Activated T-helper 1 cell treated with anti-CD3 and anti-CD28 coated beads, Interleukin-2, amount 50 U/mL, for 16 hours (primary cell): ENCODE measurements around the gene AADACL3.
"Not testable (repeated sequence)": the region's sequence is repeated elsewhere in the genome, so short reads cannot be mapped to it uniquely, and the experiment has no call there.

Experiments
- DNase-seq, 2 donors: peaks; one replicate each; pipeline ENCODE4 v3.0.0-alpha.2; 2020; ENCODE audit warnings: low read depth in 1 of 2, low spot score in 1 of 2

AADACL3 gene

GRCh38 chr1:12715896-12716437 is at the start of gene AADACL3:
Gene AADACL3, plus strand, starts transcription at chr1:12716110. Its CDS starts 67 bp downstream, at chr1:12716177.
- no peak for DNase-seq

GRCh38 chr1:12666141-12666735 is 49.7 kb upstream of the AADACL3 start:
- no peak for DNase-seq

DNA sequence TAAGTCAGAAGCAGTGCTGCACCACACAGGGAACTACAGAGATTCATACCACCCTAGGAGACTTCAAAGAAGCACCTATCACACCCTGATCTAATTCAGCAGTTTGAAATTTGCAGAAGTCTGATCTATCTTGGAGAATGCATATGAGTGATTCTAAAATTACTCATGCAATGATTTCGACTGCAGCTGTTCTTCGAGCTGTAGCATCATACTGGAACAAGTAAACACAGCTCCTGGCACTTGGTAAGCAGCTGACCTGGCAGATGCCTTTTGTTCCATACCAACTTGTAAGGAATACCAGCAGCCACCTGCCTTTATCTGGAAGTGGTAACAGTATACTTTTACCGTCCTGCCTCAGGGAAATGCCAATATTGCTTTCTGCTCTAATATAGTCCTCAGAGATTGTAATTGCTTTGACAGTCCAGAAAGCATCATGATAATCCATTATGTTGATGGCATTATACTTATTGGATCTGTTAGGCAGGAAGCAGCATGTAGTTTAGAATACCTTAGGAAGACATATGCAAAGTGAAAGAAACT is 46.3 kb upstream of the AADACL3 start:
- no peak for DNase-seq

GRCh38 chr1:12674358-12674757 is 41.6 kb upstream of the AADACL3 start:
- DNase-seq, result no peak

DNA sequence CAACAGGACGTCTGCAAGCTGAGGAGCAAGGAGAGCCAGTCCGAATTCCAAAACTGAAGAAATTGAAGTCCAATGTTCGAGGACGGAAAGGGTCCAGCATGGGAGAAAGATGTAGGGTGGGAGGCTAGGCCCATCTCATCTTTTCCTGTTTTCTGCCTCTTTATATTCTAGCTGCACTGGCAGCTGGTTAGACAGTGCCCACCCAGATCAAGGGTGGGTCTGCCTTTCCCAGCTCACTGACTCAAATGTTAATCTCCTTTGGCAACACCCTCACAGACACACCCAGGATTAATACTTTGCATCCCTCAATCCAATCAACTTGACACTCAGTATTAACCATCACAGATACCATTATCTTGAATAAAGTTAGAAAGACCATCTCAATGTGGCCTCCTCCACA is 39.8 kb upstream of the AADACL3 start:
- not testable (repeated sequence) for DNase-seq

DNA sequence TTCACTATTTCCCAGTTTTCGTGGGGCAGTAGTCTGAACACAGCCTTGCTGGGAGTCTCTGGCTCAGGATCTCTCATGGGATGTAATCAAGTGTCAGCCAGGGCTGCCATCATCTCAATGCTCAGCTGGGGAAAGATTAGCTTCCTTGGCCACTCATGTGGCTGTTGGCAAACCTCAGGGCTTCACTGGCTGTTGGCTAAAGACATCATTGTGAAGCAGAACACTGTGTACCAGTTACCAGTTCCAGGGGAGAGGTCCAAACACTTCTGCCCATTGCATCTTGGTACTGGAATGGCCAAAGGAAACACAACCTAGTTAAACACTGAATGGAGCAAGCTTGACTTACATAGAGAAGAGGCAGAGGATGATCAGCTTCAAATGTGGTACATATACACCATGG is 38.3 kb upstream of the AADACL3 start:
- no peak for DNase-seq

DNA sequence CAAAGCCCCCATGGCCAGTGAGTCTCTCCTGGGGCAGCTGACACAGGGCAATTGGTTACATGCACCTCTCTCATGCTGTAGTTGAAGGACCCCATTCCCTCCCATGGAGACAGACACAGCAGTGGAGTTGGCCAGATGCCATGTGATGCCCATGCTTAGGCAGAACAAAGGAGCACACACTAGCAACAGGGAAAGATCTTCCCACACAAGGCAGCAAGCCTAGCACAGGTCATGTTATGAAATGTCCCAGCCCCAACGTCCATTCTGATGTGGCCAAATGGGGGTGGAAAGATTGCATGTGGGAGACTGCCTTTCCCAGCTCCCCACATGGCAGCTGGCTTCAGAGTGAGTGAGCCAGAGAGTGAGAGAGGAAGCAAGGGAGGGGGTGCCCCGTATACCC is 37.6 kb upstream of the AADACL3 start:
- no peak for DNase-seq

GRCh38 chr1:12678820-12679219 is 37.1 kb upstream of the AADACL3 start:
- no peak for DNase-seq

DNA sequence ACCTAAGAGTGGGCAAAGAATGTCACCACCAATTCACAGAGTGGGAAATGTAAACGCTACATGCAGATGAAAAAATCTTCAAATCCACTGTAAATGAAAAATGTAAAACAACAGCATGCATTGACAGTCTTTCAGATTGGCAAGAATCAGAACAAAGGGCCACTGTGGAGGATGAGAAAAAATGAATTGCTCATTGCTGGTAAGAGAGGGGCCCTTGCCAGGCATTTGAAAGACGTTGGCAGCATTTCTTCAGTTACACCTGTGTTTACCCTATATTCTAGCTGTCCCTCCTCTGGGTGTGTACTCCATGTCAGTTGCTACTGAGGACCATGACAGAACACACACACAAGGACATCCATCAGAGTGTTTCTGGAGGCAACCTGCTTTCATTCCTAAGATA is 25.8 kb upstream of the AADACL3 start:
- no peak for DNase-seq

- DNase-seq, result no peak
Observed at GRCh38 chr1:12692967-12693782, 22.7 kb upstream of the AADACL3 start.

DNA sequence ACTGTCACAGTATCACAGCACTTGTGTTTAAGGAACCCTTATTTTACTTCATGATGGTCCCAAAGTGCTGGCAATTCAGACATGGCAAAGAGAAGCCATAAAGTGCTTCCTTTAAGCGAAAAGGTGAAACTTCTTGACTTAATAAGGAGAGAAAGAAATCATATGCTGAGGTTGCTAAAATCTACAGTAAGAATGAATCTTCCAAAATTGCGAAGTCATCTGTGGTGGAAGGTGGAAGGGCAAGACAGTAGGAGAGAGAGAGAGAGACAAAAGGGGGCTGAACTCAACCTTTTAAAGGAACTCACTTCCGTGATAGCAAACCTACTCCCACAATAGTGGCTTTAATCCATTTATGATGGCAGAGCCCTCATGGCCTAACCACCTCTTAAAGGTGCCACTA is 19.3 kb upstream of the AADACL3 start:
- no peak for DNase-seq

- DNase-seq, result no peak
Observed at GRCh38 chr1:12697397-12697796, 18.5 kb upstream of the AADACL3 start.

DNA sequence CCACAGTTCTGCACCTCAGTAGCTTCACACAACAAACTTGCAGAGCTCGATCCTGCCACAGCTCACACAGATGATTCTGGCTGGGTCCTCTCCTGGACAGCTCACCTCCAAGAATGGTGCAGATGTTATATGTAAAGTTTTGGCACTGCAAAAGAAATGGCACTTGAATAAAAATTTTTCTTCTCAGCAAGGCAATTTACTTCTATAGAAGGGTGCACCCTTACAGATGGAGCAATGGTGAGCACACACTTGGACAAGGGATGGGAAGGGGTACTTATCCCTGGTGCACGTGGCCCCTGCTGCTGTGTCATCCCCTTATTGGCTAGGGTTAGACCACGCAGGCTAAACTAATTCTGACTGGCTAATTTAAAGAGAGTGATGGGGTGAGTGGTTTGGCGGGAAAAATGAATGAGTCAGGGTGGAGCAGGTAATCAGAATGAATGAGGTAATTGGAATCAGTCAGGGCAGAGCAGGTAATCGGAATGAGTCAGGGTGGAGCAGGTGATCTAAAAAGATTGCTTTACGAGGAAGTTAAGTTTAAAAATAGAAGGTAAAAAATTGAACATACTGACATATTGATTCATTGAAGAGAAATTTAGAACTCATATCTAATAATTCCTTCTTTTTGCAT is 12.0 kb upstream of the AADACL3 start:
- DNase-seq, result no peak

GRCh38 chr1:12706061-12706460 is 9.8 kb upstream of the AADACL3 start:
- no peak for DNase-seq

GRCh38 chr1:12708396-12709090 is 7.4 kb upstream of the AADACL3 start:
- no peak for DNase-seq

GRCh38 chr1:12709091-12709491 is 6.8 kb upstream of the AADACL3 start:
- DNase-seq, result no peak

DNA sequence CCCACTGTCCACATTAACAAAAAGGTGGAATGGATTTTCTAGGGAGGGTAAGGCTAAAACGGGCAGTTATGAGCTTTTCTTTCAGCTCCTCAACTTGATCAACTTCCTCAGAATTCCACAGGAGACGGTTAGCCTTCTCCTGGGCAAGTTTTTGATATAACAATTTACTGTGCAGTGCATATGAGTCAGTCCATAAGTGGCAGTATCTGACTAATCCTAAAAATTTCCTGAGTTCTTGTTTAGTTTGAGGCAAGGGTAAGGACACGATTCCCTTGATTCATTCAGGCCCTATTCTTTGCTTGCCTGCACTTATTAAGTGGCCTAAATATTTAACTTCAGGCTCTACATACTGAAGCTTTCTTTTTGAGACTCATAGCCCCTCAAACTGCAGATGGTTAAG is 6.2 kb upstream of the AADACL3 start:
- no peak for DNase-seq

DNA sequence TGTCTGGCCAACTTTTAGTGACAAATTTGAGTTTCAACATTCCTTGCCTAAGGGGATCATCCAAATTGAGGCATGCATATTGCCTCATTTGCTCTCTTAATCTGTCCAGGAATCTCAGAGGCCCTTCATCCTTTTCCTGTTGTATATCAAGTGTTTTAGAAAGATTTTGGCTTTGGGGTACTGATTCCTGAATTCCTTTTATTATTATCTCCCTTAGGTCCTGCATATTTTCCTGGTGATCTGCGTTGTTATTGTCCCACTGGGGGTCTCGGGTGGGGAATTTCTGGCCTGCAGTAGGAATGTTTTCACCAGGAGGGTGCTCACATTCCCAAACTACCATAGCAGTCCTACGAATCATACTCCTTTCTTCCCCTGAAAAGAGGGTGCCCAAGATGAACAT is 4.4 kb upstream of the AADACL3 start:
- no peak for DNase-seq

- no peak for DNase-seq
Observed at GRCh38 chr1:12712076-12712475, 3.8 kb upstream of the AADACL3 start.

GRCh38 chr1:12712929-12713328 is 3.0 kb upstream of the AADACL3 start:
- no peak for DNase-seq

- not testable (repeated sequence) for DNase-seq
Observed at GRCh38 chr1:12713651-12714050, 2.3 kb upstream of the AADACL3 start.
